ENCODE data around the gene RHOB. TPM values are rescaled to one million over a fixed set of nuclear protein-coding genes. Genes with fewer than 3 reads are reported as not detected.

Gene RHOB
- total and polyA plus RNA-seq, 2 of the 13 experiments (the other 11 are each of a cell fraction or from before 2014, with no cell fraction given), result 192 to 268 TPM

GRCh38 chr2:20446255-20446916 lies 488 bp upstream of the RHOB start (continued):
- peak; percentile 72 for TF ChIP-seq ZNF646 (CRISPR knock-in tag; IDR thresholded peaks at IDR 0.05)
- no peak for TF ChIP-seq GPBP1L1 (CRISPR knock-in tag; IDR thresholded peaks at IDR 0.05)
- TF ChIP-seq ZFP91 (CRISPR knock-in tag; IDR thresholded peaks at IDR 0.05; ENCODE audit: borderline replicate concordance), result peak; percentile 72; the same call in 1 of the 2 replicates
- no peak for TF ChIP-seq CBX1 (IDR thresholded peaks at IDR 0.05; ENCODE audit: low read depth)
- TF ChIP-seq TGIF2 (CRISPR knock-in tag; IDR thresholded peaks at IDR 0.05), result no peak
- no peak for TF ChIP-seq RELA (CRISPR knock-in tag; IDR thresholded peaks at IDR 0.05)
- peak; percentile 52; the same call in 1 of the 2 replicates for TF ChIP-seq NCOR1 (IDR thresholded peaks at IDR 0.05; ENCODE audit: borderline replicate concordance, low read length)
- TF ChIP-seq ASH2L (IDR thresholded peaks at IDR 0.05; ENCODE audit: insufficient read length, low read depth, low read length), result no peak
- TF ChIP-seq CCAR2 (optimal IDR thresholded peaks at IDR 0.05; ENCODE audit: low read depth, low read length), result no peak
- TF ChIP-seq MNT (IDR thresholded peaks at IDR 0.05), result no peak
- no peak for TF ChIP-seq RBFOX2 (IDR thresholded peaks at IDR 0.05; ENCODE audit: low read depth, low read length)
- TF ChIP-seq ZNF616 (CRISPR knock-in tag; IDR thresholded peaks at IDR 0.05; ENCODE audit: low read depth), result no peak
- 0 out of 2 replicates have a peak, but pooled peaks have one; percentile 80 for TF ChIP-seq ZNF703 (CRISPR knock-in tag; IDR thresholded peaks at IDR 0.05; ENCODE audit: borderline replicate concordance)
- TF ChIP-seq ZNF784 (CRISPR knock-in tag; IDR thresholded peaks at IDR 0.05; ENCODE audit: borderline replicate concordance), result no peak; the same call in 1 of the 2 replicates
- no peak for TF ChIP-seq PAF1 (CRISPR knock-in tag; IDR thresholded peaks at IDR 0.05)
- no peak for TF ChIP-seq ZNF441 (CRISPR knock-in tag; IDR thresholded peaks at IDR 0.05; ENCODE audit: borderline replicate concordance)
- TF ChIP-seq SP1 (IDR thresholded peaks at IDR 0.05), result no peak
- TF ChIP-seq SP1 (CRISPR knock-in tag; IDR thresholded peaks at IDR 0.05), result no peak
